ENCODE measurements around the gene ACOX3.
A peak's percentile ranks its signal among the peaks of the same experiment; 100 is the strongest.

Gene ACOX3

GRCh38 chr4:8399298-8399697, 41.2 kb downstream of the ACOX3 start:
- TF ChIP-seq CTCF (IDR thresholded peaks at IDR 0.05; ENCODE audit: low read length) (no peak), EZH2 (IDR thresholded peaks at IDR 0.05; ENCODE audit: borderline replicate concordance, low read length) (no peak)
- no peaks in the 10 kb centered on the region for H3K79me2 ChIP-seq (ENCODE audit: insufficient read depth, low read length)
- no peak overlapping the region for H3K4me2 ChIP-seq (ENCODE audit: low read length)
- peaks cover 67% of the 10 kb centered on the region for H3K4me1 ChIP-seq (ENCODE audit: insufficient read depth, low read length, severe bottlenecking)
- no peak overlapping the region for H3K9ac ChIP-seq (ENCODE audit: low read length)
- no peaks in the 10 kb centered on the region for H3K27me3 ChIP-seq (ENCODE audit: insufficient read depth, low read length)
- H3F3A ChIP-seq (ENCODE audit: insufficient read depth, low read length) = no peaks in the 10 kb centered on the region
- H3K36me3 ChIP-seq (ENCODE audit: insufficient read depth, low read length) = no peaks in the 10 kb centered on the region
- H4K20me1 ChIP-seq (ENCODE audit: insufficient read depth, low read length) = no peaks in the 10 kb centered on the region
- H3K27ac ChIP-seq (ENCODE audit: low read depth, low read length, poor library complexity, severe bottlenecking) = peak overlapping the region; percentile 84
- no peaks in the 10 kb centered on the region for H3K9me3 ChIP-seq (ENCODE audit: low read length)
- no peak overlapping the region for H2AFZ ChIP-seq (ENCODE audit: low read length)
- no peaks in the 10 kb centered on the region for H3K9me2 ChIP-seq (ENCODE audit: low read depth, low read length)
- no peak overlapping the region for H3K4me3 ChIP-seq (ENCODE audit: low read depth, low read length, poor library complexity, severe bottlenecking)

- no peak overlapping the region for H3K4me2 ChIP-seq (ENCODE audit: low read length)
- H3K27ac ChIP-seq (ENCODE audit: low read depth, low read length, poor library complexity, severe bottlenecking) = peak overlapping the region; percentile 84
- H3K9me3 ChIP-seq (ENCODE audit: low read length) = no peaks in the 10 kb centered on the region
- no peaks in the 10 kb centered on the region for H3K27me3 ChIP-seq (ENCODE audit: insufficient read depth, low read length)
- H3K9me2 ChIP-seq (ENCODE audit: low read depth, low read length) = no peaks in the 10 kb centered on the region
- no peaks in the 10 kb centered on the region for H3K79me2 ChIP-seq (ENCODE audit: insufficient read depth, low read length)
- TF ChIP-seq EZH2 (IDR thresholded peaks at IDR 0.05; ENCODE audit: borderline replicate concordance, low read length) (no peak), CTCF (IDR thresholded peaks at IDR 0.05; ENCODE audit: low read length) (no peak)
- peak overlapping the region; percentile 4 for H3K4me3 ChIP-seq (ENCODE audit: low read depth, low read length, poor library complexity, severe bottlenecking)
- H4K20me1 ChIP-seq (ENCODE audit: insufficient read depth, low read length) = no peaks in the 10 kb centered on the region
- H3K4me1 ChIP-seq (ENCODE audit: insufficient read depth, low read length, severe bottlenecking) = peaks cover 77% of the 10 kb centered on the region
- peak overlapping the region; percentile 24; the same call in 1 of the 2 replicates for H3K9ac ChIP-seq (ENCODE audit: low read length)
- H3K36me3 ChIP-seq (ENCODE audit: insufficient read depth, low read length) = no peaks in the 10 kb centered on the region
- H2AFZ ChIP-seq (ENCODE audit: low read length) = no peak overlapping the region
- H3F3A ChIP-seq (ENCODE audit: insufficient read depth, low read length) = no peaks in the 10 kb centered on the region
Observed at GRCh38 chr4:8398347-8398746, 42.2 kb downstream of the ACOX3 start.

- Histone ChIP-seq H4K20me1 (ENCODE audit: insufficient read depth, low read length) (no peaks in the 10 kb centered on the region), H2AFZ (ENCODE audit: low read length) (no peak overlapping the region), H3K4me3 (ENCODE audit: low read depth, low read length, poor library complexity, severe bottlenecking) (no peak overlapping the region), H3F3A (ENCODE audit: insufficient read depth, low read length) (no peaks in the 10 kb centered on the region), H3K9ac (ENCODE audit: low read length) (no peak overlapping the region; the same call in 1 of the 2 replicates), H3K9me2 (ENCODE audit: low read depth, low read length) (no peaks in the 10 kb centered on the region), H3K79me2 (ENCODE audit: insufficient read depth, low read length) (no peaks in the 10 kb centered on the region), H3K36me3 (ENCODE audit: insufficient read depth, low read length) (no peaks in the 10 kb centered on the region), H3K27ac (ENCODE audit: low read depth, low read length, poor library complexity, severe bottlenecking) (peak overlapping the region; percentile 84), H3K4me1 (ENCODE audit: insufficient read depth, low read length, severe bottlenecking) (peaks cover 79% of the 10 kb centered on the region), H3K27me3 (ENCODE audit: insufficient read depth, low read length) (no peaks in the 10 kb centered on the region), H3K4me2 (ENCODE audit: low read length) (peak overlapping the region; percentile 26; the same call in 1 of the 2 replicates), H3K9me3 (ENCODE audit: low read length) (no peaks in the 10 kb centered on the region)
- no peak for TF ChIP-seq EZH2 (IDR thresholded peaks at IDR 0.05; ENCODE audit: borderline replicate concordance, low read length)
- no peak for TF ChIP-seq CTCF (IDR thresholded peaks at IDR 0.05; ENCODE audit: low read length)
Observed at GRCh38 chr4:8396762-8397406, 43.6 kb downstream of the ACOX3 start.
